GM13976 (cell line): ENCODE results near the gene ZNF777.
"Not testable (repeated sequence)": the region's sequence is repeated elsewhere in the genome, so short reads cannot be mapped to it uniquely, and the experiment has no call there.

Source experiments
- DNase-seq: peaks from one replicate; pipeline ENCODE4 v3.0.0; 2012; ENCODE audit warnings: low spot score
- CTCF ChIP-seq: IDR thresholded peaks from 2 replicates; pipeline ENCODE4 v1.5.1; 2012; ENCODE audit warnings: borderline replicate concordance, mild to moderate bottlenecking; ENCODE audit not compliant: insufficient read depth; ENCODE audit errors: extremely low read depth, missing control alignments, control extremely low read depth
- in situ Hi-C: fragments of 300-500 bp; cut with MboI; formaldehyde crosslinking; loops from one replicate; pipeline ENCODE4 v1.12.0; 2022; ENCODE audit warnings: low sequenced_read_pairs, mixed read lengths, inconsistent platforms; ENCODE audit not compliant: unreplicated experiment

The ZNF777 gene

GRCh38 chr7:149500201-149500600 lies 39.3 kb upstream of the ZNF777 start:
- no peak for TF ChIP-seq CTCF
- DNase-seq: no peak
- in situ Hi-C loops: no loop called here

DNA sequence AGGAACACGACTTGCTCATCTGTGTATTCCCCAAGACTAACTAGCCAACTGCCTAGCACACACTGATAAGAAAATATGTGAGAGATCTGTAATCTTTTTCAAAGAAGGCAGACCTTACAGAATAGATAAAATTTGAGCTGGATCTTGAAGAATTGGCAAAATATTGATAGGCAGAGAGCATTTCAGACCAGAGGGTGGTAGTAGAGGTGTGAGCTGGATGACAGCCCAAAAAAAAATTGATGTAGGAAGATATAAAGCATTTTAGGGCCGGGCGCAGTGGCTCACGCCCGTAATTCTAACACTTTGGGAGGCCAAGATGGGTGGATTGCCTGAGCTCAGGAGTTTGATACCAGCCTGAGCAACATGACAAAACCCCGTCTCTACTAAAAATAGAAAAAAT lies 37.9 kb upstream of the ZNF777 start:
- DNase-seq: no peak
- in situ Hi-C loops: no loop called here
- no peak for TF ChIP-seq CTCF

GRCh38 chr7:149497467-149498261 lies 36.8 kb upstream of the ZNF777 start, which contains the start of gene ZNF746:
ZNF746 (minus strand) TSS chr7:149497809; CDS start chr7:149497536, 273 bp downstream.
- in situ Hi-C loops: no loop called here
- peak; percentile 87 for TF ChIP-seq CTCF
- peak; percentile 97 for DNase-seq

DNA sequence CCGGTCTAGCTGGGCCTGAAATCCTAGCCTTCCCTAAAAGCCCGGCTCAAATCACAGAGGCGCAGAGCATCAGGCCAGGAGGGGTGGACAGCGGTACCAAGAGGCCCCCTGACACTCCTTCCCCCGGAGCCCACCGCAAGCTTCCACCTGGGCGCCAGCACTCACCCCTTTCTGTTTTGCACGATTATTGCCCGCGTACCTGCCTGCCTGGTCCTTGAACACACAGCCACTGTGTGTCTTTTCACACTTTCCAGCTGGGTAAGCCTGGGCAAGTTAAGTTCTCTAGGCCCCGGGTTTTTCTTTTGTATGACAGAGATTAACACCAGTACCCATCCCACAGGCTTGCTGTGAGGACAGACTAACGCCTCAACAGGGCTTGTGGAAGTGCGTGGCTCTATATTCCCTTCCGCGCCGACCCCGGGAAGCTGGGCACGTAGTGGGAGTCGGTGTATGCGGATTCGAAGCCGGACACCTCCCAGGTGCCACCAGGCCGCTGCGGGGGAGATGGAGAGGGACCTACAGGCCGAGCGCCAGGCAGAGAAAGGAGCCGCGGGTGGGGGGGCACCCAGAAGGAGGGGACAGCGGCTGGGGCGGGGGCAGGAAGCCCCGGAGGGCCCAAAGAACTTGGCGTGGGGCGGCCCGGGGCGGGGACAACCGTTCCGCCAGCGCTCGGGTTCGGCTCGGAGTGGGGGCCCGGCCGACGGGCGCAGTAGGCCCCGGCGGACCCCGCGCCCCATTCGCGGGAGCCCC lies 36.0 kb upstream of the ZNF777 start:
- peak; percentile 69 for DNase-seq
- in situ Hi-C loops: no loop called here

DNA sequence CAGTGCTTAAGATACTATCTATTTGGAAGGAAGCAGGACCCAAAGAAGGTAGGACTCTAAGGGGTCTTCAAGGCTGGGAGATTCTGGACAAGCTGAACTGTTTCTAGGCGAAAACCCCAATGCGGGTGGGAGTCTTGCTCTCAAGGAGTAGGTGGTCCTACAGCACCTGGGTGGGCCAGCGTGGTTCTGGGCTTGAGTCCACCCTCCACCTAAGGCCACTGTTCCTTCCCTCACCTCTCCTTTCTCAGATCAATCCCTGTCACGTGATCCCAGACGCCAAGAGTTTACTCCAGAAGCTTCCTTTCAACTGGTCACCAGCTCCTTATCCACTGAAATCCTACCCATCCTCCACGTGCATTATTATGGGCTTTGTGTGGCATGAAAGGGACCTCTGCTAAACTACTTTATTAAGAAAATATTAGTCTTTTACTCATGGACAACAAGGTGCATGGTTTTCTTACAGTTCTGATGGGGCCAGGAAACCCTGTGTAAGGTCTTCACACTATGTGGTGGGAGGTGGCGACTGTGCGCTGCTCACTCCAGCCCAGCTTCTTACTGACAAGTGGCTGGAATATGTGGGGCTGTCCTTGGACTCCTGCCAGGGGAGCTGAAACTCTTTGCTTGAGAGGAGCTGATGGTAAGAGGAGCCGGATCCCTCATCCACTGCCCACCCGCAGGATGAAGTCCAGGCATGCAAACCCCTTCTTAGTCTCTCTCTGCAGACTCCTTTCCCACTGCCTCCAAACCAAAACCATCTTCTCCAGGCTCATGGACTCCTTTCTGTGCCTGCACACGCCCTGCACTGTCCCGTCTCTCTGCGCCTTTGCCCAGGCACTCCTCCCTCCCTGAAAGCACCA lies 35.2 kb upstream of the ZNF777 start:
- no peak for TF ChIP-seq CTCF
- in situ Hi-C loops: no loop called here
- no peak for DNase-seq

More for the DNA sequence above, 36.0 kb upstream of the ZNF777 start:
- TF ChIP-seq CTCF: no peak

DNA sequence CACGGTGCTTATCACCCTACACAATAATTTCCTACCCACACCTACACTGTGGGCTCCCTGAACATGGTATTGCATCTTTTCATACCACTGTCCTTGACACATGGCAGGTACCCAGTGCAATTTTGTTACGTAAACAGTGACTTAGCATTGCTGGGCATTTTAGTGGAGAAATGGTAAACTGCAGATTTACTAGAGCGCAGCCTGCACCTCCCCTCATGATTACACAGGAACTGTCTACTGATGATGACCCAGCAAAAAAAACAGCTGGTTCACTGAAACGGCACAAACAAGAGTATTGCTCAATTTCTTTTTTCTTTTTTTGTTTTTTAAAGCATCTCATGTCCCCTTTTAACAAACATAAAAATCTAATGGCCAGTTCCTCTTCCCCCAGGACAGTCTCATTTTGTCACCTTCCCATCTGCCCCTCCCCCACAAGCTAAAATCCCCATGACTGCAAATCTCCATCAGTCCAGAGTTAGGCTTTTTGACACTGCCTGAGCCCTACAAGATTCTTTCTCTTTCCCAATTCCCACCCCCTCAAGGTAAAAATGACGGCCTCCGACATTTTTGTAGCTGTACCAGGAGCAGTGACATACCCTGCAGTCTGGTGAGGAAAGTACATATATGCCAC lies 34.0 kb upstream of the ZNF777 start:
- no peak for TF ChIP-seq CTCF
- no peak for DNase-seq
- in situ Hi-C loops: no loop called here

DNA sequence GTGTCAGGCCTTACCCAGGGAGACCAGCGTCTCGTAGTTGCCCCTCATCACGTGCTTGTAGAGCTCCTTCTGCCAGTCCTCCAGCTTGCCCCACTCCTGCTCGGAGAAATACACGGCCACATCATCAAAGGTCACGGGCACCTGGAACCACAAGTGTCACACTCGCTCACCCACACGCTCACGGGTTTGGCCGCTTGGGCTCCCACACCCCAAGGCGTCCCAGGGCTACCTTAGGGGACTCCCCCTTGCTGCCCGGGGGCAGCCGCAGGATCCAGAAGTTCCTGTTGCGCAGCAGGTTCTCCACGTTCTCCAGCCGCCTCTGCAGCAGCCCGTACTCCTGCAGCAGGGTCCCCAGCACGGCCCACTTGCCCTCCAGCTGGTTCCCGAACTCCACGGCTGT lies 33.1 kb upstream of the ZNF777 start:
- in situ Hi-C loops, DNase-seq: not testable (repeated sequence)
